ENCODE data around the gene ABAT. TPM values are rescaled to one million over a fixed set of nuclear protein-coding genes. Genes with fewer than 3 reads are reported as not detected.

Gene ABAT
- total RNA-seq, 4 donors from 2014 or later: 2.0 to 8.5 (median 5.9) TPM

GRCh38 chr16:8685617-8686016 is 11.2 kb downstream of the ABAT start:
- Histone ChIP-seq H3K36me3 (no peaks in the 10 kb centered on the region), H3K9me3 (peaks cover 5% of the 10 kb centered on the region), H3K4me3 (no peak overlapping the region), H3K4me1 (peaks cover 12% of the 10 kb centered on the region), H3K27ac (no peak overlapping the region), H3K27me3 (no peaks in the 10 kb centered on the region)
- no peak for DNase-seq (ENCODE audit: low spot score in 2 of 2)
- 51% methylated on average over 3 of the region's 3 CpGs for WGBS
- TF ChIP-seq CTCF (IDR thresholded peaks at IDR 0.05) (no peak), POLR2A (IDR thresholded peaks at IDR 0.05) (no peak), POLR2AphosphoS5 (IDR thresholded peaks at IDR 0.05) (no peak), EP300 (IDR thresholded peaks at IDR 0.05) (no peak)

GRCh38 chr16:8686031-8686621 is 11.7 kb downstream of the ABAT start:
- no peak overlapping the region for H3K27ac ChIP-seq
- WGBS: 26% methylated on average over 7 of the region's 7 CpGs
- no peak for DNase-seq (ENCODE audit: low spot score in 2 of 2)

GRCh38 chr16:8686879-8687278 is 12.5 kb downstream of the ABAT start:
- DNase-seq (ENCODE audit: low spot score in 2 of 2): no peak
- Histone ChIP-seq H3K4me1 (peaks cover 12% of the 10 kb centered on the region), H3K9me3 (peaks cover 5% of the 10 kb centered on the region), H3K4me3 (no peak overlapping the region), H3K36me3 (no peaks in the 10 kb centered on the region), H3K27me3 (no peaks in the 10 kb centered on the region), H3K27ac (no peak overlapping the region)
- WGBS: 86% methylated on average over 9 of the region's 9 CpGs
- TF ChIP-seq EP300 (IDR thresholded peaks at IDR 0.05) (no peak), POLR2AphosphoS5 (IDR thresholded peaks at IDR 0.05) (no peak), POLR2A (IDR thresholded peaks at IDR 0.05) (no peak), CTCF (IDR thresholded peaks at IDR 0.05) (no peak)

More at GRCh38 chr16:8686031-8686621, 11.7 kb downstream of the ABAT start:
- Histone ChIP-seq H3K27me3 (no peaks in the 10 kb centered on the region), H3K36me3 (no peaks in the 10 kb centered on the region), H3K4me1 (peaks cover 12% of the 10 kb centered on the region), H3K9me3 (peaks cover 5% of the 10 kb centered on the region), H3K4me3 (no peak overlapping the region)
- TF ChIP-seq POLR2A (IDR thresholded peaks at IDR 0.05) (no peak), EP300 (IDR thresholded peaks at IDR 0.05) (no peak), POLR2AphosphoS5 (IDR thresholded peaks at IDR 0.05) (no peak), CTCF (IDR thresholded peaks at IDR 0.05) (no peak)

- H3K36me3 ChIP-seq: no peaks in the 10 kb centered on the region
- peaks cover 12% of the 10 kb centered on the region for H3K4me1 ChIP-seq
- TF ChIP-seq POLR2AphosphoS5 (IDR thresholded peaks at IDR 0.05) (no peak), EP300 (IDR thresholded peaks at IDR 0.05) (no peak), POLR2A (IDR thresholded peaks at IDR 0.05) (no peak), CTCF (IDR thresholded peaks at IDR 0.05) (no peak)
- DNase-seq (ENCODE audit: low spot score in 2 of 2): no peak
- no peak overlapping the region for H3K27ac ChIP-seq
- 83% methylated on average over 1 of the region's 1 CpG for WGBS
- H3K4me3 ChIP-seq: no peak overlapping the region
- peaks cover 5% of the 10 kb centered on the region for H3K9me3 ChIP-seq
- no peaks in the 10 kb centered on the region for H3K27me3 ChIP-seq
Observed at GRCh38 chr16:8689686-8690085, 15.3 kb downstream of the ABAT start.

- TF ChIP-seq POLR2A (IDR thresholded peaks at IDR 0.05) (no peak), CTCF (IDR thresholded peaks at IDR 0.05) (no peak), POLR2AphosphoS5 (IDR thresholded peaks at IDR 0.05) (no peak), EP300 (IDR thresholded peaks at IDR 0.05) (no peak)
- Histone ChIP-seq H3K27me3 (no peaks in the 10 kb centered on the region), H3K9me3 (peaks cover 5% of the 10 kb centered on the region), H3K4me1 (peaks cover 4% of the 10 kb centered on the region), H3K27ac (no peak overlapping the region), H3K36me3 (no peaks in the 10 kb centered on the region), H3K4me3 (no peak overlapping the region)
- 82% methylated on average over 8 of the region's 8 CpGs for WGBS
- no peak for DNase-seq (ENCODE audit: low spot score in 2 of 2)
Observed at GRCh38 chr16:8691728-8692127, 17.3 kb downstream of the ABAT start.
